CD4-positive, alpha-beta T cell treated with Interleukin-15 for 1 hour (primary cell): ENCODE measurements around the gene NUP62.

ENCODE experiments used
- DNase-seq: peaks from one replicate; pipeline ENCODE4 v3.0.0-alpha.2; 2020

The NUP62 gene

DNA sequence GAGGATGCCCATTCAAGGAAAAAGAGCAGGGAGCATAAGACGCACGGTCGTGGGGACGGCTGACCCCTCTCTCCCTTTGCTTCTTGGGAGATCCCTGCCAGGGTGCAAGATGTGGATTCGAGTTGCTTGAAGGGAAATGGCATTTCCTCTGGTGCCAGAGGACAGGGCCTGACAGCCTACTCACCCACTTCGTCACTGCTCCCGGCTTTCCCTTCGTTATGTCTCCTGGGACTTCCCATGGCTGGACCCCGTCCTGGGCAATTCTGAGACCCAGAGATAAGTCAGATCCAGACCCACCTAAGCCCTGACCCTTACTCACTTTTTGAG lies 50.6 kb downstream of the NUP62 start:
- no peak for DNase-seq

DNA sequence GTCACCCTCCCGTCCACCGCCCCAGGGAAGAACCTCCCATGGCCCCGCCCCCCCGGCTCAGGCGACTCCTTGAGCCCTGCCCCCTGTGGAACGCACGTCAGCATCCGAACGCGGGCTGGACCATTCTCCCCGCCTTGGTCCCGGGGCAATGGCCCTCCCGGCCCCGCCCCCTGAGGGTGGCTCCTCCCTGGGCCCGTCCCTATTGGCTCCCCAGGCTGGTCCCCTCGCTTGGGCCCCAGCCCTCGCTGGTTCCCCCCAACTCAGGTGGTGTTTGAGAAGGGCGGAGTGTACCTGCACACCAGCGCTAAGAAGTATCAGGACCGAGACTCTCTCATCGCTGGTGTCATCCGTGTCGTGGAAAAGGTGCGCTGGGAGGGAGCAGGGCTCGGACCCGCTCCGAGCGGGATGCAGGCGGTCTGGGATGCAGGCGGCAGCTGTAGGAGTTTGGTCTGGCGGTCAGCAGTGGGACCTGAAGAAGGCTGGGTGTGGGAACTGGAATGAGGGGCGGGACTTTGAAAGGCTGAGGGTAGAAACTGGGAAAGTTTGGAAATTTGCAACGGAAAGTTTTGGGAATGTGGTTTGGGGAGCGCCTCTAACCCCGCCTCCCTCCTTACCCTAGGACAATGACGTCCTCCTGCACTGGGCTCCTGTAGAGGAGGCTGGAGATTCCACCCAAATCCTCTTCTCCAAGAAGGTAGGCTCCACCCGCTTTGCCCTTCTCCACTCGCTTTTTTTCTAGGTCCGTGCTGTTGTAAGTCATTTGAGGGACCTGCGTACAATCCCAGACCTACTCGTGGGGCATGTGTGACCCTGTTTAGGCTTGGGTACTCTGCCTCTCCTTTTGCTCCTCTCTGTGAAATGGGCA lies 51.2 kb downstream of the NUP62 start:
- DNase-seq: peak; percentile 98

DNA sequence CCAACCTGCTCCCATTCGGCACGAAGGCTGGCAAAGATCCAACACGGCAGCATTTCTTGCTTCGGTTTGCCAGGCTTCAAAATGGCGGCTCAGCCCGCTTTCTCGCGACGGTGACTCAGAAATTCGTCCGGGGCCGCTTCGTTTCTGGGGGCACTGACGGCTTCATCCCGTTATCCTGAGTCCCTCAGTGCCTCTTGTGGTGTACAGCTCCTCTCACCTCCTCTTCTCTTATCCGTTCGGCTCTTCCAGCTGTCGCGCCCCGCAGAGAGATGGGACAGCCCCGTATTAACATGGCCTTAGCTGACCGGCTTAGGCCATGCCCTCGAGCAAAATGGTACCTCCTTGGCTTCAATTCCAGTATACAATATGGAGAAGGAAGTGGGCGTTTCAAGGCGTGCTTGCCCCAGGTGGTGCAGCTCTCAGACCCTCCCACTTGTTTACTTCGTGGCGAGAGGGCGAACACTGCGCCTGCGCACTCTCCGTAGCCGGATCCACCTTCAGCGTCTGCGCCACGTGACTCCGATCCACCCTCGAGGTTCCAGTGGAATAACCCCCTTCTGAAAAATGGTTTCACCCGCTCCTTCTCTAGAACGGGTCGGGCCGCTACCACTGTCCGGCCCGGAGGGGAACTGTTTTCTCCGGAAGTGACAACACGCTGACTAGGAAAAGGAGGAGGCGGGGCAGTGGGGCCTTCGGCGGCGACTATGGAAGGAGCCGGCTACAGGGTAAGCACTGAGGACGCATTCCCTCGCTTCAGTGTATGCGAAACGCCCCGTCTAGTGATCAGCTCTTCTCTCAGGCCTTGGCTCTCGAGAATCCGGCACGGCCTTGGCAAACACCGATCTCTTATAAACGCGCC lies 52.1 kb downstream of the NUP62 start, which contains the start of the genes AKT1S1 and TBC1D17:
Gene AKT1S1, minus strand, starts transcription at position 336 of the 859 bp plus-strand sequence. CDS start 4,060 bp downstream, outside the sequence.
Gene TBC1D17, plus strand, starts transcription at position 683 of the 859 bp plus-strand sequence. Its CDS starts 22 bp downstream, at position 705.
- peak; percentile 100 for DNase-seq

DNA sequence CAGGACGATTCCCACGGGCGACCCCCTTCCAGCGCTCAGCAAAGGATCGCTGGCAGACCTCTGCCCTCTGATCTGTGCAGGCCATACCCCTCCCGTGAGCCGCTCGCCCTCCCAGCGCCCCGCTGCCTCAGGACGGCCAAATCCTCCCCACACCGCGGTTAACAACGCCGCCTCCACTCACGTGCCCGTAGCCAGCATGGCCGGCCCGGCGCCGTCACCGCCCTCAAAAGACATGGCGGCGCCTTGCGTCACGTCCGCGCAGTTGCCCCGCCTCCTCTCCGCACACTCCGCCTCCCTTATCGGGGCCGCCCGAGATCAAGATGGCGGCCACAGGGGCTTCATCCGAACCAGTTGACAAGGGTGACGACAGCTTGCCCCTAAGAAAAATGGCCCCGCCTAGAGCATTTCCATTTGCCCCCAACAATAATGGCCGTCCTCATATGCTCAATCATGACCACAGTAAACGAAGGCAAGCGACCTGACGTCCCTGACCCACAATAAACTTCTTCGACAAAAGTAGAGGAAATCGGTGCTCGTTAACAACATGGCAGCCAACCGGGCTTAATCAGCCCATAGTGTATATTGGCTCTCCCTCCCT lies 52.8 kb downstream of the NUP62 start:
- peak; percentile 99 for DNase-seq

DNA sequence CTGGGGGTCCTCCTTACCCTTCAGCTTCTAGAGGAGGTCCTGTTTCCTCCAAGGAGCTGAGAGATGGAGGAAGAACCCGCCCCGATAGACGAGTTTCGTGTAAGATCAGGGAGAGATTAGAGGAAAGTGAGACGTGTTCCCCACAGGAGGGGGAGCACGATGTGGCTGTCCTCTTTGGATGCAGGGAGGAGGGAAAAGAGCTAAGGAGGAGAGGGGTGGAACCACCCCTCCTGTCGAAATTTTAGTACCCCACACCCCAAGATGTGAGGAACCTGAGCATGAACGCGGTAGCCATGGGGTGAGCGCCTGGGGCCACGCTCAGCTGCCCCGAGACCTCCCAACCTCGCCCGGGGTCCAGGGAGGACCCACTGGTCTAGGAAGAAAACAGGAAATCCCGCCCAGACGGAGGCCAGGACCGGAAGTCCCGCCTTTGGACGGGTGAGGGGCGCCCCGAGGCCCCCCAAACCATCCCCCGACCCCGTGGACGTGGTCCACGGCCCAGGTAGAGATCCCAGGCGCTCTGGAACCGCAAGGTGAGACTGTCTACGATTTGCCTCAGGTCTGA lies 53.4 kb downstream of the NUP62 start:
- DNase-seq: peak; percentile 60

DNA sequence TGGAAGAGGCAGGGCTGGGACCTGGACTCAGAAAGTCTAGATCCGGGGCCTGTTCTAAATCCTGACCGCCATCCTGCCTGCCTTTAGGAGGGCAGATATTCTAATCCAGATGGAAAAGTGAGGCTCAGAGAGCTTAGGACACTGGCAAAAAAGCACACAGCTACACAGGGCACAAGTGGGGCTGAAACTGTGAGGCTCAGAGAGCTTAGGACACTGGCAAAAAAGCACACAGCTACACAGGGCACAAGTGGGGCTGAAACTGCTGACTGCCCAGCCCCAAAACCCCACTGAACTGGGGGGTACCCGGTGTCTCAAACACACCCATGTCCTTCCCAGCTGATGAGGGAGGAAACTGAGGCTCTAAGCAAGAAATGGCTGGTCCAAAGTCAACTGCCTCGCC lies 54.1 kb downstream of the NUP62 start:
- DNase-seq: no peak

DNA sequence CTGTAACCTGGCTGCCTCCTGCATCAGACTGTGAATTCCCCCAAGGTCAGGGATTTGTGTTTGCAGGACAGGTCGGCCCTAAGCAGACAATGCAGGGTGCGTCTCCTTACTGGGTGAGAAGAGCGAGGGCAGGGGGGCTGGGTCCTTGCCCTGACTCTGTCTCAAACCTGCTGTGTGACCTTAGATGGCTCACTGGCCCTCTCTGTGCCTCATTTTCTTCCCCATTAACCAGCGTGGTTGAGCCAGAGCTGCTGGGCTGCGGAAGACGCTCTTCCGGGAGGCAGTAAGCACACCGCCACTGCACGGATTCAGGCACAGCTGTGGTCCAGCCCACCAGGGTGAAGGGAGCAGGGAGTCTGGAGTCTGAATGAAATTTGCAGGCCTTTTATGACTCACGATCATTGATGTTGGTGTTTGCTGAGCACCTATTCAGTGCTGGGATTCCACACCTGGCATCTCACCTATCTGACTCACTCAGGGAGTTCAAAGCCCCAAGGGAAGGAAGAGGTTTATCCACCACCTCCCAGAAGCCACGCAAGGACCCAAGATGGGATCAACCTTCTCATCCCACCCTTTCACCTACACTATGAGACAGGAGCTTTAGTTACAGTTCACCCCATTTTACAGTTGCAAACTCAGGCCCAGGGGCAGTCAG lies 54.7 kb downstream of the NUP62 start:
- no peak for DNase-seq

DNA sequence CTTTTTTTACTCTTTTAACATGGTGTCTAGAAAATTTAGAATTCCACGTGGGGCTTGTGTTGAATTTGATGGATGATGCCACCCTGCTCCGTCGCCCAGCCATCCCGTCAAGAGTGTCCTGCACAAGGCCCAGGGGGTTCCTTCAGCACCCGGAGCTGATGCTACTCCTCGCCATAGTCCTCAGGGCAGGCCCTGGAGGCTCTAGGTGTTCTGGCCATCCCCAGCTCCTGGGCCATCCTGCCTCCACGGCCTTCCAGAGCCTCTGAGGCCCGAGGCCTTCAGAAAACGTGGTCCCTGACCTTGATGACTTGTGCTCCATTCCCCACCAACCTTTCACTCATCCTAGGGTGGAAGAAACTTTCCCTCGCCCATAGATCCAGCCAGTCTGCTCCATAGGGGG lies 55.5 kb downstream of the NUP62 start:
- no peak for DNase-seq

DNA sequence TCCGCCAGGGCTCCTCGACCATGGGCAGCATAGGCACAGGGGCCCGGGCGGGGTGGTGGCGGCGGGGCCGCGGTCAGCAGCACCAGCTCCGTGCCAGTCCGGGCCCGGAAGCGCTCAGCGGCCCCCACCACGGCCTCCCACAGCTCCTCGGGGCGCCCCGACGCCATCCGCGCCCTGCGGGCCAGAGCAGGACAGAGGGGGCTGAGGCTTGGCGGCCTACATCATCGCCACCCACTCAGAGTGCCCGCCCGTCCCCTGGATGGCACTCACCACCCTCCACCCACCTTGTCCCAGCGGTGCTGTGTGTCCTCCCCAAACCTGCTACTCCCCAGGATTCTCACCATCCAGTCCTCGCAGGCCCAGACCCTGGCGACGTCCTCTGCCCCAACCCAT lies 56.2 kb downstream of the NUP62 start:
- DNase-seq: no peak

DNA sequence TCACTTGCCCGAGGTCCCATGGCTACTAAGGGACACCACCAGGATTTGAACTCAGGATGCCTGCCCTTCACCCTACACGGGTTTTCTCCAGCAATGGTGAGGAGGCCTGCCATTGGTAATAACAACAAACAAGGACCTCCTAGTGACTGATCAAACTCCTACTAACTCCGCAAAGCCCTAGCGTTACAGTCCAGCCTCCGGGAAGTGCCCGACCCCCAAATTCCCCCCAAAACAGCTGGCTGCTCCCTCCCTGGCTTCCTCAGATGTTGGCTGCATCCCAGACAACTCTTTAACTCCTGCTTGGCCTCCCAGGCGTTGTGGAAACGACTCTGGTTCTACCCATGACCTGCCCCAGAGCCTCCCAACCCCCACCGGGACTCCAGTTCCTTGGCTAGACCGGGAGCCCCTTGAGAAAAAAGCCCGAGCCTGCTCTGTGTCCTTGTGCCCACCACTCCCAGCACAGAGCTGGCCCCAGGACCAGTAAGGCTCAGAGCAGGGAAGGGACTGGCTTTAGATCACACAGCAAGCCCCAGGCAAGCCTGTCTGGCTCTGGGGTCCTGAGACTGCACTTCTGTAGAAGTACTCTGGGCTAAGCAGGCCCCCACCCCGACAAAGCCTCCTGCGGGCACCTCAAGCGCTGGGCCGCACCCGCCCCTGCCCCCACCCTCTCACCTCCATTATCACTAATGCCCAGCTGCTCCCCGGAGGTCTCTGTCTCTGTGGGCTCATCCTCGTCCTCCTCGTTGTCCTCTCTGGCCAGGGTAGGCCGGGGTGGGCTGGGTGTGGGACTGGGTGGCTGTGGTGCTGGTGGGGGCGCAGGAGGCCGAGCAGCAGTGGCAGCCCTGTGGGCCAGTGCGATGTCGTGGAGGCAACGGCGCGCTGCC lies 56.8 kb downstream of the NUP62 start:
- DNase-seq: no peak

DNA sequence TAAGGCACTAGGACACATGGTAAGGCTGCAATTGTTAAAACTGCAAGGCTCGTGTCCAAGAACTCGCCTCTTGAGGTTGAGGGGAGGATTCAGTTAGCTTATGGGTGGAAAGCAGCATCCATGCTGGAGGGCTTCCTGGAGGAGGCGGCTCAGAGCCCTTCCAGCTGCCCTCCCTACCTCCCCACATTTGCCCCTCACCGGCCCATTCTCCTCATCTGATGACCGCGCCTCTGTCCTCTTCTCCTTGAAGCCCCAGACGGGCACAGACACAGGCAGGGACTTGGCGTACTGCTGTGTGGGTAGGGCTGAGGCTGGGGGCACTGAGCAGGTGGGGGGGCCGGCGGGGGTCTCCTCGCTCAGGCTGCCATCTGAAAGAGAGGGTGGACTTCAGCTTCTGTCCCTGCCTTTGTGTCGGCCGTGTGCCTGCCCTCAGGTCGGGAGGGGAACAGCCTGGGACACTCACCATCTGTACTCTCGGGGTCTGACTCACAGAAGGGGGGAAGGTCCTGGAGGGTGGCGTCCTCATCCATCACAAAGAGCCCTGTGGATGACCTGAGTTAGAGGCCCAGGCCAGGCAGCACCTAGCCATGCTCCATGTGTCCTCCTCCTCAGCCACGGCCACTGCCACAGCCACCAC lies 57.8 kb downstream of the NUP62 start:
- no peak for DNase-seq

DNA sequence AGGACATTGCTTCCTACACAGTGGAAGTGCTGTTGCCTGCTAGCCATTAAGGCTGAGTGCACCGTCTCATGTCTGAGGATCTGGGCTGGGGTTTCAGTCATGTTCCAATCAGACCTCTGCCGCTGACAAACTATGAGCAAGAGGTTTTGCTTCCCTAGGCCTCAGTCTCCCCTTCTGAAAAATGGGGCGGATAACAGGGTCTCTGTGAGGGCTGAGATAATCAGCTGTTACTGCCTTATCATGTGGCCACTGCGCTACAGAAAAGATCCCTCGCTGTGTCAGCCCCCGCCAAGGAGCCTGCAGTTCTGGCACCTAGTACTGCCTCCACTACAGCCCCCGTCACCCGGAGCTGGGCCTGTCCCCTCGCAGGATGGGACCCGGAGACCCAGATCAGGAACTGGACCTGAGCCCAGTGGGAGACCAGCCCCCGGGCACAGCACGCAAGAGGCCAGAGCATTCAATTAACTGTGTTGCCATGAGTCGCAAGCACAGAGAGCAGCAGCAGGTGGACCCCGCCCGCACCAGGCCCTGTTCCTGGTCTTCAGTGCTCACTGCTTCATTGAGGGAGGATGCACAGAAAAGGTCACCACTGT lies 58.9 kb downstream of the NUP62 start:
- no peak for DNase-seq

DNA sequence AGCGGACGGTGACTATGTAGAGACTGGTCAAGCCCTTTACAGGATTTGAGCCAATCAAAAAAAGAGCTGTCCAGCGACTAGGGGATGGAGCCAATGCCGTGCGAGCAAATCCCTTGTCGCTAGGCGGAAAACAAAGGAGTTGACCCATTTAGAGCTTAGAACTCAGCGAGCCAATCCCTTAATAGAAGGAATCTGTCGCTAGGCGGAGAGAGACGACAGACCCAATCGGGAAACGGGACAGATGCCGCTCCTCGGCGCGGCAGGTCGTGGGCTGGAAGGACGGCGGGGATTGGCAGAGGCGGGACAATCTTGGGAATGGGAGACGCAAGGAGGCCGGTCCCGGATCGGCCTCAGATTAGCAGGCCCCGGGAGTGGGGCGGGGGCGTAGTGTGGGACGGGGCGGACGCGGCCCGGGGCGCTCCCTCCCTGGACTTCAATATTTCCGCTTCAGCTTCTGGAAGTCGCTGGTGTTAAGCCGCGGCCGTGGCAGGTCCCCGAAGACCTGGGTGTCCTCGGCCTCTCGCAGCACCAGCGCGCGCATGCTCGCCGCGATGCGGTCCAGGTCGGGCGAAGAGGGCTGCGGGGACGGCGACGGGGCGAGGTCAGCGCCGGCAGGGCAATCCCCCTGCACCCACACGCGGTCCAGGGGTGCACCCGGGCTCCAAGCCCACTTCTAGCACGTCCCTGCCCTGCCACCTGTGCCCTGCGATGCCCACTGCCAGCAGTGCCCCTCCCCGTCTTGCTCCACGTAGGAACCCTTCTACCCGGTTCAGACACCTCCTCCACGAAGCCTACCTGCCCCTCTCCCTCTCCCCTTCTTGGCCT lies 59.6 kb downstream of the NUP62 start:
- DNase-seq: peak; percentile 98

DNA sequence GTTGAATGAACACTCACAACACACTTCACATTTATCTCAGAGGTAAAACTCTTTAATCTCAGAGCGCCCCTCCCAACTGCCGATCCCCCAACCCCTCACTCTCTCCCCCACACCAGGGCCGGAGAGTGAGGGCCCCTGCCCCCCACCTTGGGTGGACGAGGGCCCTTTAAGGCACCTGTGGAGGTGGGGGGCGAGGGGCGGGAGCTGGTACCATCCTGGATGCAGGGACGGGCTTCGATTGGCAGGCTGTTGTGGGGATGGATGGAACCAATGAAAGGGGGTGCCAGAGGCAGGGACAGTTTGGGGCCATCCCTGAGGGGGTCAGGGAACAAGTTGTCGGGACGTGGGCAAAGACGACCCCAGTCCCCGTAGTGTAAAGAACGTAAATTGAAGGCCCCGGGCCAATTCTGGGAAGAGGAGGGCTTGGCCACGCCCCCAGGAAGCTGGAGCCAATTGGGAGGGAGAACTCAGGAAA lies 60.3 kb downstream of the NUP62 start:
- no peak for DNase-seq

DNA sequence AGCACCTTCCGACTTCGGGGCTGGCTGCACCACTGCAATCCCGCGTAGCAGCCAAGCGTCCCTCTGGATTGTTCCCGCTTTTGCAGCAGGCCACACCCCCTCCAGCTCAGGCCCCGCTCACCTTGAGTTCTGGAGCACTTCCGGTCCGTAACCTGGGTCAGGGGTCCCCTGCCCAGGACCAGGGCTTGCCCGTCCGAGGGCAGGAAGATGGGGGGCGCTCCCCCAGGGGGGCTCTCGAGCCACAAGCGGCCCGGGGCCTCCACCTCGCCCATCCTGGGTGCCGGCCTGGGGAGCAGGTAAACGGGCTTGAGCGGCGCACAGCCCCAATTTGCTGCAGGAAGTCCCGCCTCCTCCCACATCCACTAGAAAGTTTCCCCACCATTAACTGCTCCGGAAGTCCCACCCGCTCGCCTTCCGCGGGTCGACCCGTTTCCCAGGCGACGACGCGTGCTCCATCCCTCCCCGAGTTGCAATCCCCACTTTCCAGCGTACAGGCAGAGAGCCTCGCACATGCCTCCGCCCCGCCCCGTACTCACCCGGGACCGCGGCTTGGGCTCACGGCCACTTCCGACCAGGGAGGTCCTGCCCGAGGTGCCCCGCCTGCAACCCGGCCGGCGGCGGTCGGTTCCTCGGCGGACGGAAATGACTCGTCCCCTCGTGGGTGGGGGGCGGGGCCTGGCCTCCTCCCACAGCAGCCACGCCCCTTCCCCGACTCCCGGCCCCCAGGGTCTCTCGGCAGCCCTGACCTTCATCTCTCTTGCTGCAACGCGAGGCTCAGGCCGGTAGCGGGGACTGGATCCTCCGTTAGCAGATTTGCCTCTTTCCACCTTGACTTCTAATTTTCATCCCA lies 62.1 kb downstream of the NUP62 start, which contains the start of gene PNKP:
Gene PNKP, minus strand, starts transcription at position 644 of the 850 bp plus-strand sequence. Its CDS starts 372 bp downstream, at position 272.
- DNase-seq: peak; percentile 88

DNA sequence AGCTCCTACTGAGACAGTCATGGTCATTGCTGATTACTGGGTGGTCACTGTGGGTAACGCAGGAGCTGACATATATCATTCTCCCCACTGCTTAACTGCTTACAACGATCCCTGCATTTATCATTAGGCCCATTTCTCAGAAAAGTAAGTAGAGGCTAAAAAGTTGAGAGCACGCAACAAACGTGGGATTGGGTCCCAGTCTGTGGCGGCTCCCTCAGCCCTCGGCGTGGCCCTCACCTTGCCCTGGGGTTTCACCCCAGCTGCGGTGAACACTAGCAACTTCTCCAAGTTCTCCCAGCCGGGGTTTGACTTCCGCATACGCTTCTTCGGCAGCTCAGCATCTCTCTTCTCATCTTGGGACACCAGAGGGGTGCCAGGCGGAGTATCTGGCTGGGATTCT lies 64.4 kb downstream of the NUP62 start:
- no peak for DNase-seq

DNA sequence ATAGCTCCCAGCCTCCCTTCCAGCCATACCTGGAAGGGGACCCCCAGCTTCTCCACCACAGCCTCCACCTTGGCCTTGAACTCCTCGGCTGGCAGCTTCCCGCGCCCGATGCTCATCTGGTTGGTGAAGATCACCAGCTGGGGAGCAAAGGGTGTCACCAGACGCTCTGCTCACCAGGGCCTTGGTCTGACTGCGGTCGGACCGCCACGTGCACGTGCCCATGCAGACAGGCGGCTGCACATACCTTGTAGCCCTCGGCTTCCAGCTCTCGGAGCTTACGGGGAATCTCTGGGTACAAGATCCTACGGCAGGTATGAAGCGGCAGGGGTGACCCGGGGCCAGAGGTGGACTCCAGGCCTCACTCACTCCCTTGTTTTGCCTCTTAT lies 65.4 kb downstream of the NUP62 start:
- no peak for DNase-seq

DNA sequence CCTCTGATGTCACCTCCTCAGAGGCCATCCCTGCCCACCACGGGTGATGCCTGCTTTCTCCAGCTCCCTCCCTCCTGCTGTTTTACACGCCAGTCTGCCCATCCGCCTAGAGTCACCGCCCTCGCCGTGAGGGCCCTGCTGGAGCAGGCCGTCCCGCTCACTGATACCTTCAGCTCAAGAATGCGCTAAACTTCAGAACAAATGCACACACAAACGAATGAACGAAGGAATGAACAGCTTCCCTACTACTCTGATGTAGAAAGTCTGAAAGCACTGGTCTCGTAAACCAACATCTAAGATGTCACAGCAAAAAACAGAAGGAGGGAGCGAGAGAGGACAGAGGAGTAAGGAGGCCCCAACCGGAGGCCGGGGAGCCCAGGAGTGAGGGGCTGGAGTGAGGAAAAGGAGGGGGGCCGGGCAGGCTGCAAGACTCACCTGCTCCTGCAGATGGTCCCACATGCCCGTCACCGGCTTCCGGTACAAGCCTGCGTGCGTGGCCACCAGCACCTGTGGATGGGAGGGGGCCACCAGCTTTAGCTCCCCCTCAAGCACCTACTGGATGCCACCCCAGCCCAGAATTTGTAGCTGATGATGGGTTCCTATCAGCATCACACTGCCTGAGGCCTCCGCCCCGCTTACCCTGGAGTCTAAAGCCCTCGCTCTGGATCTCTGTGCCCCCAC lies 65.9 kb downstream of the NUP62 start:
- DNase-seq: no peak
